ENCODE results near the gene NNMT.

DNA sequence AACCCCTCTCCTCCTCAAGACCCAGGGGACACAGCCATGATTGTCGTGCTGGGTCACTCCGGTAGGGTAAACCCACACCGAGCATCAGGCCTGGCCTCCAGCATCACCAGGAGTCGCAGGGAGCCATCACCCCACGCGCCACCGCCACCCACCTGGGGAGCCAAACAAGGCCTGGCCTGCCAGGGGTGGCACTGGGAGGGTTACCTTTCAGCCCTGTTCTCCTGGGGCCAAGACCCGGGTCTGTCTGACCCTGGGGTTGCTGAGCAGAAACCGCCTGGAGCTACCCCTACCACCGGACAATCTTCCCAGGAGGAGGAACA lies 39.3 kb upstream of the NNMT start:
- peak; percentile 40 to 79 (median 62) for TF ChIP-seq POLR2AphosphoS5 (IDR thresholded peaks at IDR 0.05)
- TF ChIP-seq, protein P1, sequence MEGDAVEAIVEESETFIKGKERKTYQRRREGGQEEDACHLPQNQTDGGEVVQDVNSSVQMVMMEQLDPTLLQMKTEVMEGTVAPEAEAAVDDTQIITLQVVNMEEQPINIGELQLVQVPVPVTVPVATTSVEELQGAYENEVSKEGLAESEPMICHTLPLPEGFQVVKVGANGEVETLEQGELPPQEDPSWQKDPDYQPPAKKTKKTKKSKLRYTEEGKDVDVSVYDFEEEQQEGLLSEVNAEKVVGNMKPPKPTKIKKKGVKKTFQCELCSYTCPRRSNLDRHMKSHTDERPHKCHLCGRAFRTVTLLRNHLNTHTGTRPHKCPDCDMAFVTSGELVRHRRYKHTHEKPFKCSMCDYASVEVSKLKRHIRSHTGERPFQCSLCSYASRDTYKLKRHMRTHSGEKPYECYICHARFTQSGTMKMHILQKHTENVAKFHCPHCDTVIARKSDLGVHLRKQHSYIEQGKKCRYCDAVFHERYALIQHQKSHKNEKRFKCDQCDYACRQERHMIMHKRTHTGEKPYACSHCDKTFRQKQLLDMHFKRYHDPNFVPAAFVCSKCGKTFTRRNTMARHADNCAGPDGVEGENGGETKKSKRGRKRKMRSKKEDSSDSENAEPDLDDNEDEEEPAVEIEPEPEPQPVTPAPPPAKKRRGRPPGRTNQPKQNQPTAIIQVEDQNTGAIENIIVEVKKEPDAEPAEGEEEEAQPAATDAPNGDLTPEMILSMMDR (IDR thresholded peaks at IDR 0.05 in 8 of 11, conservative IDR thresholded peaks at IDR 0.05 in 3 of 11): no peak
- no peak for TF ChIP-seq POLR2A (IDR thresholded peaks at IDR 0.05)

All from spleen (tissue), 7 donors.